Measurements from ENCODE around the gene DIS3L2.

GRCh38 chr2:232207174-232207573 lies 245.7 kb downstream of the DIS3L2 start:
- no peak for TF ChIP-seq EZH2 (IDR thresholded peaks at IDR 0.05; ENCODE audit: insufficient read depth, low read length)
- TF ChIP-seq CTCF (IDR thresholded peaks at IDR 0.05; ENCODE audit: insufficient read depth, low read depth, low read length) = no peak
